ENCODE measurements around the gene WIPI1.
A peak's percentile ranks its signal among the peaks of the same experiment; 100 is the strongest.

Gene WIPI1

DNA sequence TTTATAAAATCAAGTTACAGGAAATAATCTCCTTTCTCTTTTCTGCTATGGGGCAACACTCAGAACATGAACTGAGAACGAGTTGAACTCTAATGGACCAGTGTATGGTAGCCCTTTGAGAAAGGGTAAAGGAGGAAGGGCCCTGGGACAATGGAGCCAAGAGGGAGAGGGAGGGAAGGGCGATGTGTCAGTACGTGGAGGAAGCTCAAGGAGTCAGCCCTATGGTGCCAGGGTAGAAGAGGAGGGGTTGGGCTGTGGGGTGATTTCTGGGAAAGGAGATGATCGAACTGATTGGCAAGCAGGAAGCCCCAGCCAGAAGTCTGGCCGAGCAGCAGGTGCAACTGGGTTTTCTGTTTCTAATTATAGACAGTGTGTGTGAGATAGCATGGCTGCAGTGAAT, 4.3 kb upstream of the WIPI1 start:
- Histone ChIP-seq H3K9ac (no peak overlapping the region; the same call in 1 of the 2 replicates), H3K4me2 (peak overlapping the region; percentile 59), H3K4me1 (peaks cover 36% of the 10 kb centered on the region), H3K36me3 (no peaks in the 10 kb centered on the region), H3K27me3 (no peaks in the 10 kb centered on the region), H3K4me3 (no peak overlapping the region), H4K20me1 (no peaks in the 10 kb centered on the region), H3K27ac (no peak overlapping the region), H3K9me3 (no peaks in the 10 kb centered on the region)
- TF ChIP-seq Cebpa-rat (IDR thresholded peaks at IDR 0.05) = no peak

GRCh38 chr17:68461122-68461539, 3.8 kb upstream of the WIPI1 start:
- peaks cover 40% of the 10 kb centered on the region for H3K4me1 ChIP-seq
- H3K9ac ChIP-seq = no peak overlapping the region
- H3K36me3 ChIP-seq = no peaks in the 10 kb centered on the region
- no peaks in the 10 kb centered on the region for H4K20me1 ChIP-seq
- H3K4me3 ChIP-seq = no peak overlapping the region
- TF ChIP-seq Cebpa-rat (IDR thresholded peaks at IDR 0.05) = no peak
- peak overlapping the region; percentile 59 for H3K4me2 ChIP-seq
- H3K27me3 ChIP-seq = 0 out of 2 replicates have a peak, but pooled peaks cover 4% of the 10 kb centered on the region
- no peaks in the 10 kb centered on the region for H3K9me3 ChIP-seq
- H3K27ac ChIP-seq = no peak overlapping the region

- Histone ChIP-seq H3K4me3 (no peak overlapping the region), H3K9ac (no peak overlapping the region), H3K9me3 (no peaks in the 10 kb centered on the region), H3K4me1 (peaks cover 40% of the 10 kb centered on the region), H3K27me3 (0 out of 2 replicates have a peak, but pooled peaks cover 5% of the 10 kb centered on the region), H4K20me1 (no peaks in the 10 kb centered on the region), H3K36me3 (no peaks in the 10 kb centered on the region), H3K27ac (no peak overlapping the region), H3K4me2 (no peak overlapping the region)
- no peak for TF ChIP-seq Cebpa-rat (IDR thresholded peaks at IDR 0.05)
Observed at GRCh38 chr17:68460715-68461114, 3.4 kb upstream of the WIPI1 start.

DNA sequence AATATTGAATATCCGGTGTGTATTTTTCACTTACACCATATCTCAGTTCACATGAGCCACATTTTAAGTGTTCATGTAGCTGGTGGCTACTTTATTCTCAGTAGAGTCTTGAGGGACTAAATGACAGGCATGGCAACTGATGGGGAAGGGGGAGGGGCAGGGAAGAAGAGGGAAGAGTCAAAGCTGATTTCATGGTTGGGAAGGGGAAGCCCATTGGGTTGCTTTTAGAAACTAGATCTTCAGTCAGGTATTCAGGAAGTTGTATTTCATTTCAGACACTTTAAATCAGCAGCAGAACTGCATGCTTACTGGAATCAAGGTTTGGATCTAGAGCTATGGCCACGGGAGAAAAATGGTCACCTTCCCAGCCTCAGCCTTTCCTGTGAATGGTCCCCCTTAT, 2.9 kb upstream of the WIPI1 start:
- Histone ChIP-seq H3K4me3 (no peak overlapping the region), H3K4me2 (no peak overlapping the region), H3K9me3 (no peaks in the 10 kb centered on the region), H3K4me1 (peaks cover 45% of the 10 kb centered on the region), H4K20me1 (no peaks in the 10 kb centered on the region), H3K9ac (no peak overlapping the region), H3K27me3 (0 out of 2 replicates have a peak, but pooled peaks cover 5% of the 10 kb centered on the region), H3K27ac (no peak overlapping the region), H3K36me3 (no peaks in the 10 kb centered on the region)
- TF ChIP-seq Cebpa-rat (IDR thresholded peaks at IDR 0.05) = no peak

DNA sequence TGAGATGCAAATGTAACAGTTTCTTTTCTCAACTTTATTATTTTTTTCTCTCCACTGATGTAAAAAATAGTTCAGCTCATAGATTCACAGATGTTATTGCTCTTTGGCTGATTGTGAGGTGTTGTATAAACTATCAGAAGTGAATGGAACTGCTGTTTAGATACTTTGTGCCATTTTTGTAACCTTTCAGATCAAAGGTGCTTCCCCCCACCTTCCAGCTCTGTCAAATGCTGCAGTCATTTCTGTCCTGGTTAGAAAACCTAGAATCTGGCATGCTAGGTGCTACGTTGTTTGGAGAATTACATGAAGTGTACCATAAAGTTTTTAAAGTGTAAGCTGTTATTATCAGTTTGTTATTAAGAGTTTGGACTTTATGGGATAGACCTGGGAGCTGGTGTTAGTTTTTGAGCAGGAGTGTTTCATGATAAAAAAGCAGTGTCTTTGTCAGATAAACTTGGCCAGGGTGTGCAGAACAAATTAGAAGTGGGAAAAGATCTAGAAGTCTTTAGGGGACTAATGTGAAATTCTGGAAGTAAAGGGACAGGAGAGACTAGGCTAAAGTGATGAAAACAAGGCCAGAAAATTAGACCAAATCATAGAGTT, 1.8 kb upstream of the WIPI1 start:
- Histone ChIP-seq H3K4me3 (no peak overlapping the region), H3K4me2 (no peak overlapping the region), H3K9me3 (no peaks in the 10 kb centered on the region), H3K27ac (no peak overlapping the region), H3K4me1 (peaks cover 55% of the 10 kb centered on the region), H3K9ac (no peak overlapping the region), H4K20me1 (no peaks in the 10 kb centered on the region), H3K27me3 (0 out of 2 replicates have a peak, but pooled peaks cover 5% of the 10 kb centered on the region), H3K36me3 (no peaks in the 10 kb centered on the region)
- TF ChIP-seq Cebpa-rat (IDR thresholded peaks at IDR 0.05) = no peak

DNA sequence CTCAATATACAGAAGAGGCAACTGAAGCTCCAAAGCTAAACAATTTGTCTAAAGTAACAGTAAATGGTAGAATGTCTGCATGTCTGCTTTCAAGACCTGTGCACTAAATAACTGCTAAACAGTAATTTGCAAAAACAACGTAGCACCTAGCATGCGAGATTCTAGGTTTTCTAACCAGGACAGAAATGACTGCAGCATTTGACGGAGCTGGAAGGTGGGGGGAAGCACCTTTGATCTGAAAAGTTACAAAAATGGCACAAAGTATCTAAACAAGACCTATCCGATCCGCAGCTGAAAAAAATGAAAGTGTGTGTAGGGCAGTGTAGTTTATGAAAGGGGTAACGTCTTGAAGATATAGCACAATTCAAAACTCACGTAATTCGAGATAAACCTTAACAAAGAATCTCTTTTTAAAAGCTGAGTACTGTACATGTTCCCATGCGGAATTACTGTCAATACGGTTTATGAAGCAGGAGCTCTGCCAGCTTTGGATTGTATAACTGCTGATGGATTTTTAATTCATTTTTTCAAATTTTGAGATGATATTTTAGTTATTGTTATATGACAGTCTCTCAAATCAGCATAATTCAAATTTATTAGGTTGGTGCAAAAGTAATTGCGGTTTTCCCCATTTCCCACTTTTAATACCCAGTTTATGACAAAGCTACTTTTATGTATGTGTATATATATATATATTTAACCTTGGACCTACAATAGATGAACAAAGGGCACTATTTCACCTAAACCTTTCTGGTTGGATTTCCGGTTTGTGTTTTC, 1.2 kb upstream of the WIPI1 start:
- Histone ChIP-seq H3K27me3 (0 out of 2 replicates have a peak, but pooled peaks cover 5% of the 10 kb centered on the region), H3K9me3 (no peaks in the 10 kb centered on the region), H3K4me1 (peaks cover 60% of the 10 kb centered on the region), H3K4me3 (peak overlapping the region; percentile 62), H3K4me2 (peak overlapping the region; percentile 86), H4K20me1 (no peaks in the 10 kb centered on the region), H3K36me3 (no peaks in the 10 kb centered on the region), H3K9ac (no peak overlapping the region), H3K27ac (no peak overlapping the region)
- no peak for TF ChIP-seq Cebpa-rat (IDR thresholded peaks at IDR 0.05)

- Histone ChIP-seq H3K36me3 (no peaks in the 10 kb centered on the region), H3K9me3 (no peaks in the 10 kb centered on the region), H3K4me2 (peak overlapping the region; percentile 86), H4K20me1 (no peaks in the 10 kb centered on the region), H3K4me3 (peak overlapping the region; percentile 71), H3K27me3 (0 out of 2 replicates have a peak, but pooled peaks cover 5% of the 10 kb centered on the region), H3K4me1 (peaks cover 65% of the 10 kb centered on the region), H3K27ac (no peak overlapping the region), H3K9ac (no peak overlapping the region)
- no peak for TF ChIP-seq Cebpa-rat (IDR thresholded peaks at IDR 0.05)
Observed at GRCh38 chr17:68457539-68458259, 403 bp upstream of the WIPI1 start.

GRCh38 chr17:68456339-68457167, 743 bp downstream of the WIPI1 start:
- H4K20me1 ChIP-seq = no peaks in the 10 kb centered on the region
- H3K36me3 ChIP-seq = no peaks in the 10 kb centered on the region
- peak overlapping the region; percentile 69 for H3K9ac ChIP-seq
- peaks cover 64% of the 10 kb centered on the region for H3K4me1 ChIP-seq
- H3K9me3 ChIP-seq = no peaks in the 10 kb centered on the region
- no peak for TF ChIP-seq Cebpa-rat (IDR thresholded peaks at IDR 0.05)
- H3K4me2 ChIP-seq = peak overlapping the region; percentile 90
- 0 out of 2 replicates have a peak, but pooled peaks cover 5% of the 10 kb centered on the region for H3K27me3 ChIP-seq
- peak overlapping the region; percentile 71 for H3K4me3 ChIP-seq
- H3K27ac ChIP-seq = no peak overlapping the region

GRCh38 chr17:68455901-68456338, 1.4 kb downstream of the WIPI1 start:
- Histone ChIP-seq H3K9me3 (no peaks in the 10 kb centered on the region), H3K4me1 (peaks cover 63% of the 10 kb centered on the region), H3K4me2 (peak overlapping the region; percentile 90), H3K36me3 (no peaks in the 10 kb centered on the region), H3K4me3 (peak overlapping the region; percentile 71; the same call in 1 of the 2 replicates), H3K27me3 (0 out of 2 replicates have a peak, but pooled peaks cover 5% of the 10 kb centered on the region), H3K9ac (no peak overlapping the region), H4K20me1 (no peaks in the 10 kb centered on the region), H3K27ac (no peak overlapping the region)
- TF ChIP-seq Cebpa-rat (IDR thresholded peaks at IDR 0.05) = peak; percentile 57; the same call in 1 of the 2 replicates

All from BLaER1 (cell line).